SK-N-DZ (cell line): ENCODE measurements around the gene ERC1.

ENCODE experiments used
- DNase-seq: peaks from one replicate; pipeline ENCODE4 v3.0.0-alpha.2; 2015; ENCODE audit warnings: low spot score

ERC1 gene

DNA sequence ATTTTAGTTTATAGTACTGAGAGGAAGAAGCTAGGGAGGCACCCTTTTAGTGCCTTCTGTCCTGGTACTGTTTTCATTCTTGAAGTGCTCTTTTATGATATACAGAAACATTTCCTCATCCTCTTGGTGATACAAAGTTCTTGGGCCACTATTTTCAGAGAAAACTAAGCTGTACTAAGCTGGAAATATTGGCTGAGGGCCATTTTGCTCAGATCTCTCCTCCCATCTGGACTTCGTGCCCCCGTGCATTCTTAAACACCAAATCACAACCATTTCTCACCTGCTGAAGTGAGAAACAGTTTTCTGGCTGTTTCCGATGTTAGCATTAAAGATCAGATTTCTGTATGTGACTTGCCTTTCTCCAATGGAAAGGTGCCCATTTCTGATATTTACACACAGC lies 444.4 kb downstream of the ERC1 start:
- no peak for DNase-seq

DNA sequence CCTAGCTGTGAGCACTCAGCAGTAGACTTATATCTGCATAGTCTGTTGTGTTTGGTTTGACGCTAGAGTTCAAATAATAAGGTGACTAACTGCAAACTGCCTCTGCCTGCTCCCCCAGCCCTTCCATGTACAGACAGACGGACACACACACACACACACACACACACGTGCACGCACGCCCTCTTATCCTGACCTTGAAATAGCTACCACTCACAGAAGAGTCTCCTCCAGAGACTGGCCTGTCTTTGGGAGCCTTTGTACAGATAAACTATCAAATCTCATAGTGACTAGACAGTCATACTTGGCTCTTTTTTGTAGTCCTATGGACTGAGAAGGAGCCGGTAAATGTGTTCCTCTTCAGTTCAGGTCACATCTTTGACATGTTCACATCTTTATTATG lies 445.0 kb downstream of the ERC1 start:
- DNase-seq: no peak

DNA sequence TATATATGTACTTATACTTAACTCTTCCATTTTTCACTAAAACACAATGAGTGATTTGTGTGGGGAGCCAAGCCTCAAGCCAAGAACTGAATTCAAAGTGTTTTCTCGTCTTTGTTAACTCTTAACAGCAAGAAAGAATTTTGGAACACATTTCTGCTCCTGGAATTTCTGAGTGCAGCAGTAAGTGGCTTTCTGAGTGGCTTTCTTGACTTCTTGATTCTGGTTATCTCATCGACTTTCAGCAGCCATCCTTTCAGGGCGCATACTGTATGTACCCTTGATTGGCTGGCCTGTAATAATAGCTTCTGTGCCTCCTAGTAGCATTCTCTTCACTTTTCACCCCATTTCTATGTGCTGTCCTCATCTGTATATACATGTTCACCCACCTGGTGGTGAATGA lies 446.0 kb downstream of the ERC1 start:
- DNase-seq: no peak

DNA sequence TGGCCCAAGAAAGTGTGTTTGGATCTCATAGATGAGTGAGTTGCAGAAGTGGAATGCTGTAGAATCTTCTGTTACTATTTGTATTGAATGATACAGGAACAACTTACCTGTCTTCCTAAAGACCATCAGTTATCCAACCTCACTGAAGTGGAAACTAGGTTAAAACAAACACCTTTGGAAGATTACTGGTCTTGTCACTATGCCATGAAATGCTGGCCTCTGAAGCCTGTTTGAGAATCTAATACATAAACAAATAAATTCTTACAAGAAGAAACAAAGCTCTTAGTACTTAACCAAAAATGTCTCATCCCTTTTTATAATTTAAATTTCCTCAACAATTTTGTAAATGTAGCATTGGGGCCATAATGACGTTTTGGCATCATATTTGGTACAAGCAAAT lies 448.2 kb downstream of the ERC1 start:
- DNase-seq: no peak

DNA sequence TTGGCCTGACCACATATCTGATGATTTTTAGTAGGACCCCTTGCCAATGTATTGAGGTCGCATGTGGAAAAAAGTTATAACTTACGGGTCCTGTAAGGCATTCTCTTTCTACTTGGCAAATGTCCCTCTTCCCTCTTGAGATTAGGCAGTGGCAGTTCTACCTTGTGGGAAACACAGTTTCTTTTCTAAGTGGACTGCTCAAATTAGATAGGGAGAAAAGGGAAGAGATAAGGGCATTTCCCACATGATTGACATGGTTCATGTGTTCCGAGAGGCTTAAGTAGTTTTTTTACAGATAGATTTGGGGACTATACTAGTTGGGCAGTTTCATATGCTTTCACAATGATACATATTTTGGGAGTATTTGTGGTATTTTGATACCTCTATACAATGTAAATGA lies 448.7 kb downstream of the ERC1 start:
- no peak for DNase-seq

DNA sequence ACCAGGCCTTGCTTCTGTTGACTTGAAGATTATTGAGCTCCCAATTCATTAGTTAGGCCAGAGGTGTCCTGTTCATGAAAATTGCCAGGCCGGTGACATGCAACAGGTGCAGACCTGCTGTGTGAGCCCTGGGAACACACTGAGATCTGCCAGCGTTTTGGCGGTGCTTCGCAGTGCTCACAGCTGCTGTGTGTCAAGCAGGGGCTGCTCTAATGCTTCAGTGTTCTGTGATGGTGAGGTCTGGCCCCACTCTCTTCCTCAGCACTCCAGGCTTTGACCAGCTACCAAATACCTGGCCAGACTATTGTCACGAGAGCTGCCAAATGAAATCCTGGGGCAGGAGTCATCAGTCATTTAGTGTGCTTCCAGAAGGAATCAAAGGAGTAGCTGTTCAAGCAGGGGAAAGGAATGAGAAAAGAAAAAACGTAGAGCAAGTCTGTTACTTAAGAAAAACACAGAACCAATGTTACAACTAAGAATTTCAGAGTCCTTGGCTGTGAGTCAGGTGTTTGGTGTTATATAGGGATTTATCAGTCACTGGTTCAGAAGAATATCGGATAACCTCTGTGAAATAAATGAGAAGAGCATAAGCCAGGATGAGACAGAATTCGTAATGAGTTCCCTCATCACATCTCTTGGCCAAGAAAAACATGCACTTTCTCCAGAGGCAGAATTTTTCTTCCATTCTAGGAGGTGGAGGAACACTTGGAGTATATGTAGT lies 452.6 kb downstream of the ERC1 start:
- DNase-seq: peak; percentile 69

DNA sequence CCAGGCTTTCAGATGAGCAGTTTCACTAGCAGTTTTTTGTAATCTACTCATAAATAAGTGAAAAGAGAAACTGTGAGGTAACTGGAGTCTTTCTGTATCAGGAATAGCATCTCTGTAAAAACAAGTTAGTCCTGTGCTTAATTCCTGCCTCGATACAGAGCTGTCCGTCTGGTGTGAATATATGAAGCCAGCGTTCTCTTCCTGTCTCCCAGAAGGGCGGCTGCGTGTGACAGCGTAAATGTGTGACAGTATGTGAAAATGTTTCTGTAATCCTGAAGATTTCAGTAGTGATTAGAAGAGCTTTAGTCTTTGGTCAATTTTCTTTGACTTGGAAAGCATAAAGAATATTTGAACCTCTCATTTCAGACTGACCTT lies 453.1 kb downstream of the ERC1 start:
- DNase-seq: no peak

DNA sequence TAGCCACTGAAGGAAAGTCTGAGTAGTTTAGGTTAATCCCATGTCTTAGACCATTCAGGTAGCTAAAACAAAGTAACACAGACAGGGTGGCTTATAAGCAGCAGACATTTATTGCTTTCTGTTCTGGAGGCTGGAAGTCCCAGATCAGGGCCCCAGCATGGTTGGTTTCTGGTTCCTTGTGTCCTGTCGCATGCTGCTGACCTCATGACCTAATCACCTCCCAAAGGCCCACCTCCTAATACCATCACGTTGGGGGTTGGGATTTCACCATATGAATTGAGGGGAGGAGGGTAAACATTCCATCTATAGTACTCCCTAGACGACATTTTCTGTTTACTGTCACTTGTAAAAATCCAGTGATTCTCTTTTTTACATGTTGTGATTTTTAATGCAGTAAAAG lies 454.8 kb downstream of the ERC1 start:
- DNase-seq: no peak

DNA sequence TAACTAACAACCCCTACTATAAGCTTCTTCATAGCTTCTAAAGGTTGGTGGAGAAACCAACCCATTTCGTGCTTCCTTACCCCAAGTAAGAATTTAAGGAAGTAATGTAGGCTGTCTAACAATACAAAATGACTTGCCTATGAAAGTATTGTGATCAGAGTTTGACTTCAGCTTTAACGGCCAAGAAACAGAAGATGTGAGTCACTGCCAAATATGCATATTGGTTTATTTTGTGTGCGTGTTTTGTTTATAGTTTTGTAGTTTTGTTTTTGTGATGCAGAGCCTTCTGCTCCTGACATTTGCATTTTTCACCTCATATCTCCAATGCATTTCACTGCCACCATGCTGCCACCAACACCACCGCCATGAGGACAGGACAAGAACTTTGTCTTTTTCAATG lies 457.3 kb downstream of the ERC1 start:
- no peak for DNase-seq

DNA sequence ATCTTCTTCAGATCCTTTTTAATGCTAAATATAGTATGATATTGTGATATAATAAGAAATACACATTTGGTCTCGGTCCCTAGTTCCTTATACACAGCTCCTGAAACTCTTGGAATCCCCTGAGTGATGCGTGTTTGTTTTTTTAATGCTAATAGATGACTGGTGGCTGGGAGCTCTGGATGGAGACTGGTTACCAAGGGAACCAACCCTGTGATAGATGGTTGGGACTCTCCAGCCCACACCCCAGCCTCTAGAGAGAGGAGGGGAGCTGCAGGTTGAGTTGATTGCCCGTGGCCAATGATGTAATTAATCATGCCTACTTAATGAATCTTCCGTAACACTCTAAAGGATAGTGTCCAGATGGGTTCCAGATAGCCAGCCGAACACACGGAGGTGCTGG lies 462.8 kb downstream of the ERC1 start:
- DNase-seq: no peak

DNA sequence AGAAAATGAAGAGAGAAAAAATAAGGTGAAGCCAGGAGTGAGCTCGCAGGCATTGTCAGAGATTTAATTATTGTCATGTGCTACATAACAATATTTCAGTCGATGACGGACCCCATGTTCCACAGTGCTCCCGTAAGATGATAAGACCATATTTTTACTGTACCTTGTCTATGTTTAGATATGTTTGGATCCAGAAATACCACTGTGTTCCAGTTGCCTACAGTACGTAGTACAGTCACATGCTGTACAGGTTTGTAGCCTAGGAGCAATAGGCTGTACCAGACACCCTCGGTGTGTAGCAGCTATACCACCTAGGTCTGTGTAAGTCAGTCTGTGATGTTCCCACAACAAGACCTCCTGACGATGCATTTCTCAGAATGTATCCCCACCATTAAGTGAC lies 465.9 kb downstream of the ERC1 start:
- no peak for DNase-seq

DNA sequence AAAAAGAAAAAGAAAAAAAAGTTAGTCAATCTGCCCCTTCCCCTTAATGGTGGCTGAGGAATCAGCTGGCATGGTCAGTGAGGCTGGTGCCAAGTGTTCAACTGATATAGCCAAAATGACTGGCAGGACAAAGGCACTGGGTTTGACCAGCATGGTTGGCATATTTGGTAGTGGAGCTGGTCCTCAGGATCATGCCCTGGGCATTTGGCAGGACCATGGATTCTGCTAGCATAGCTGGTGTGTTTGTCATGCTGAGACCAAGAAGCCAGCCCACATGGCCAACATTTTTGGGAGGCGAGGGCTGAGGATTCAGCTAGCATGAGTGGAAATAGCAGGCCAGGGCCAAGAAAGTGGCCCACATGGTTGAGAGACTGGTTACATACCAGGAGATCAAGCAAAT lies 466.9 kb downstream of the ERC1 start:
- no peak for DNase-seq

DNA sequence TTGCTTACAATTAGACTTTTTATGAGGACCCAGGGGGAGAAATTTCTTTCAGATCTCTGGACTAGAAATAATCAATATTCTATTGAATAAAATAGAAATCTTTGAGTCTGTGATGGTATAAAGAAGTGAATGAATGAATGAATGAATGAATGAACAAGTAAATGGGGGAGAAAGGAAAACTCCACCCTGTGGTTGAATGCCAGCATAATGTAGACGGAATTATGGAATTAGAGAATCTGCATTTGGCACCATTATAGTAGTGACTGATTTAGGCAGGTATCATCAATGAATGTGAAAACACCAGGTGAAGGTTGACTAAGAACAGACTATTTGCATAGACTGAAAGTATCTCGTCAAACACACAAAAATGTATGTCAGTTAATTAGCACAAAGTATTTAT lies 468.3 kb downstream of the ERC1 start:
- DNase-seq: no peak

DNA sequence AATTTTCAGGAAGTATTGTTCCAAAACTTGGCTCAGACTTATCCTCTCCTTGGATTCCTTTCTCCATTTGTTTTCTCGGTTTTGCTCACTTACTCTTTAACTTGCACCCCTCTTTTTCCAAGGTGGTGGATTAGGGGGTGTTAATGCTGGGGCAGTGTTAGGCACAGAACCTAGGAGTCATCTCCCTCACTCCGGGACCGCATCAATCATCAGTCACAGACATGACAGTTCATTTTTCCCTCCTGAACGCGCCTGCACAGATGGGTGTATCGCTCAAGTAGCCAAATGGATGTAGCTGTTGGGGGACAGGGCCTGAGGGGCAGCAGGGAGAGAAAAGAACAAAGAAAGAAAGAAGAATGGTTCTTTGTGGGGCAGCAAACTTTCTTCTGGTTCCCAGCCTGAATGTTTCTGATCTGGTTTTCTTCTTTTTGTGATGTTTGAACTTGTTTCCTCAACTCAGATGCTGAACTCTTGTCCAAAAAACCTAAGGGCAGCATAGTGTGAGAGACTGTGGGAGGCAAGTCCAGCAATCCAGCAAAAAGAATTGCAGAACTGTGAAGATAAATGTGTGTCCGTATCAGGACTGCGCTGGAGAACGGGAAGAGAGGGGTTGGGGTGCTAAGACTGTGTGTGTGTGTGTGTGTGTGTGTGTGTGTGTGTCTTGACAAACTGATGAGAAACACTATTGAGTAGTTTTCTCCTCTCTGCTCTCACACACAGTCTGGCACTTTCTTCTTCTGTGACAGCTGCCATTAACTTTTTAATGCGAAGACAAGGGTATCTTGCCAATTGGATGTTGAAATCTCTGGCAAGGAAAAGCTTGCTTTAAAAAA lies 472.3 kb downstream of the ERC1 start:
- DNase-seq: no peak

DNA sequence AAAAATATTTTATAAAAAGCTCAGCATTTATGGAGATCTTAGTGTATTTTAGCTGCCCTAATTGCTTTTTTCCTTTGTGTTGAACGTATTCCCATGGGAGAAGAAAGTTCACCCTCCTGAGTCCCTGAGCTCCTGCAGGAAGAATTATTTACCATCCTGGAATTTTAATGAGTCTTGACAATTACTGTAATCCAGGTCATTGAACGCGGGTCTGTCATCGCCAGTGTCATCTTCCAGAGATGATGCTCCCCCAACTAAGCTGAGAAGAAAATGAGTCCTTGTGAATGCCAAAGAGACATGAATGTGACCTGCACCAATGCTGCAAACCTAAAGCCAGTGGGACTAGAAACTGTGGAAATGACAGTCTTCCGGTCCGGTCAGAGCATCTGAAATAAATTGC lies 473.9 kb downstream of the ERC1 start:
- DNase-seq: no peak

DNA sequence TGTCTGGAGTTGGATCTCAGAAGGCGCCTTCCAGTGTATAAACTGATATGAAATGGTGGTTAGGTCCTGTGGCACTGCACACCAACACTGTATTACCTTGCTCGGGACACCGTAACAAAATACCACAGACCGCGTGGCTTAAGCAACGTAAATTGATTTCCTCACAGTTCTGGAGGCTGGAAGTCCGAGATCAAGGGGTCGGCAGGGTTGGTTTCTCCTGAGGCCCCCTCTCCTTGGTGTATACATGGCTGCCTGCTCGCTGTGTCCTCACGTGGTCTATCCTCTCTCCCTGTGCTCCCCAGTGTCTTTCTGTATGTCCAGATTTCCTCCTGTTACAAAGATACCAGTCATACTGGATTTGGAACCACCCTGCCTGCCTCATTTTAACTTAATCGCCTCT lies 475.0 kb downstream of the ERC1 start:
- no peak for DNase-seq

DNA sequence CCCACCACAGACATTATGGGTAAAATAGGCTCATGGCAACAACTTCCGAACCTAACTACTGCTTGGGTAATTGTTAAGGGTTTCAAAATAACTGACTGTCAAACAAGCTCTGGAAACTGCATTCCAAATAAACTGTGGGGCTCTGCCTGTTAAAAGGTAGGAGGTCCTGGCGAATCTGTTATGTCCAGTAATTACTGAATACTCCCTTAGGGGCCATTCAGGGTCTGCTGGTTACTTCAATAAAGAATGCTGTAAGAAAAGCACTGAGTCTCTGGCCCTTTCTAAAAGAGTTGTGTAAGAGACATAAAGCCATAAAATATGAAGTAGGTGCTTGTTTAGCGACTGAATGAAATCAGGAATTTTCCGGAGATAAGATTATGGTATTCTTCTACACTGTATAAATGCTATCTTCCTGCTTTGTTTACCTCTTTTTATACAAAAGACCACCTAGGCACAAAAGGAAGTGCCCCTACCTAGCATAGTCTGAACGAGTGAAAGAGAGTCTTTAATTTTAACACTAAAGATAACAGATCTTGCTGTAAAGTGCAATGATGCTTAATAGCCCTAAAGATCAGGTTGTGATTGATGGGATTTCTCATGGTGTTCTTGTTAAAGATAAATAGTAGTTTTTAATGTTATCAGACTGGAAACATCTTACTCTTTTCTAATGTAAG lies 475.6 kb downstream of the ERC1 start:
- no peak for DNase-seq

DNA sequence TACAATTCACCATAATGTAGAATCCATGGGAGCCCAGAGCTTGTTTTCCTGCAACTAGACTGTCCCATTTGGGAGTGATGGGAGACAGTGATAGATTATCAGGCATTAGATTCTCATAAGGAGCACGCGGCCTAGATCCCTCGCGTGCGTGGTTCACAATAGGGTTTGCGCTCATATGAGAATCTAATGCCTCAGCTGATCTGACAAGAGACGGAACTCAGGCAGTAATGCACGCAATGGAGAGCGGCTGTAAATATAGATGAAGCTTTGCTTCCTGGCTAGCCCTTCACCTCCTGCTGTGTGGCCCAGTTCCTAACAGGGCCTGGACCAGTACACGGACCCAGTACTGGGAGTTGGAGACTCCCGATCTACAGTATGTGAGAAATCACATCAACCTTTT lies 476.7 kb downstream of the ERC1 start:
- no peak for DNase-seq

DNA sequence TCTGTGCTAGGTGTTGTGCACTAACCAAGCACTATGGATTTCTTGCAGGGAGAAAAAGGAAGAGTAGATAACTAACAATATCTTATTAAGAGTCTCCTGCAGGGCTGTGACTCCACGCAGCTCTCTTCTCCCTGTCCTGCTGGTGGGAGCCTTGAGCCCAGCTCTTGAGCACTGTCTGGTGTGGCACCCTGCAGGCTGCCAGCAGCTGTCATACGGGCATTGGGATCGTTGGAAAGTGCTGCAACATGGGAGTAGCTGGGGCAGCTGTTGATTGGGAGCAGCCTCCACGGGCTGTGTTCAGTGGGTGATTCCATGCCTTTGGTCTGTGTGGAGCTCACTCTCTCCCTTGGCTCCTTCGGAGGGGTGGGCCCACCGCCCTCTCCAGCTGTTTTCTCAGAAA lies 478.0 kb downstream of the ERC1 start:
- DNase-seq: no peak

DNA sequence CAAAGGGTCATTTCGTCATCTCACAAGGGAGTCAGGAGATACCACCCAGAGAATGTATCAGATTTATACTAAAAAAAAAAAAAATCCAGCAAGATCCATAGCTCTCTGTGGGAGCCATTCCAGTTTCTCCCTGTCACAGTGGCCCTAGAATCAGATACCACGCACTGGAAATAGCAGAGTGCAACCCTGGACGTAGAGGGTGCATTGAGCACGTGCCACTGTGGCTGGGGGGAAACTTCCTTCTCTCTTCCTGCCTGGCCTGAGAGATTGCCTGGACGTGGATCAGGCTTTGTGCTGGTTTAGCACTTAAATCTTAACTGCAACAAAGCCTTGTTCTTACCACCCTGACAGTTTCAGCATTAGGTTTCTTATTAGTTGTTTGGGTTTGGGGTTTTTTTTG lies 479.0 kb downstream of the ERC1 start:
- DNase-seq: no peak

DNA sequence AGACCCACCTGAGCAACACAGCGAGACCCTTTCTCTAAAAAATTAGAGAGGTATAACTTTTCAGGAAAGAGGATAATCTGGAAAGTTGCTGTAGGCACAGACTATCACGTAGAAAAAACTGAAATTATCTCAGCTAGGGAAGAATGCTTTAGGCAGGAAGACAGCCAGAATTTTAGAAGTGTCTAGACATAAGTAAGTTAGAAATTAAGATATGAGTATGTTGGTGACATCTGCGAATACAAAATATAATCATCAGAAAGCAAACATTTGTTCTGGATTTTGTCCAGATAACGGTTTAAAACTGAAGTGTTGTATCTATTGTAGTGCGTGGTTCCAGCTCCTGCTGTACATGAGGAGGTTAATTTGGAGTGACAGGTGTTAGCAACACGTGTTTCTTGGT lies 480.2 kb downstream of the ERC1 start:
- DNase-seq: no peak

DNA sequence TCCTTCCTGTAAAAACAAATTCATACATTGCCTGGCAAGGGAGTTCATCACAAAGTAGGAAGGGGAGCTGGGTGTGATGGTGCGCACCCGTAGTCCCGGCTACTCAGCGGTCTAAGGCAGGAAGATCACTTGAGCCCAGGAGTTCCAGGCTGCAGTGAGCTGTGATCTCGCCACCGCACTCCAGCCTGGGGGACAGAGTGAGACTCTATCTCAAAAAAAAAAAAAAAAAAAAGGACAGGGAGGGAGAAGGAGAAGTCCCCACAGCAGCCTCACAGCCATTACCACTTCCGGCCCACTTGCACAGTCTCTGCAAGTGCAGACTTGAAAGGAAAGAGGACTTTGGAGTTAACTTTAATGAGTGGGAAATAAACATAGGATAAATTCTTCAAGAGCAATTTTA lies 482.4 kb downstream of the ERC1 start:
- no peak for DNase-seq

DNA sequence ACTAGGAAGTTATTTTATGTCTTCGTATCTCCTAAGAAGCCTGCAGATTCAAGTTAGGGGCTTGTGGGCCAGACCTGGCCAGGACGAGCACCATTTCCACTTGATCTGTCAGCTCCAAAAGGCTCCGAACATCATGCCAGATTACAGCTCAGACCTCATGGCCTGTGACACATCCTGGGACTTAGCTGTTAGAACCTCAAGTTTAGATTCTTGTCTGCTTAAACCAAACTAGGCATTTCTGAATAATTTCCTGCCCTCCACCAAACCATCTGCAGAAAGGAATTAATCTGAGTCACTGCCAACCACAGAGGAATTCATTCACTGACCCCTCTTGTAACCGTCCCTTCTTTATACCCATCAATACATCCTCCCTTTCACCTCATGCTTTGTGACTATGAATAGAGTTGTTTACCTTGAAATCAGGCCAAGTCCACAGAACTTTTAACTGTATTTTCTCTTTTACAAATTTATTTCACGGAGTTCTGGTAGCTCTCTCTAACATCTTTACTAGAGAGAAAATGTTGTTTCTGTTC lies 483.1 kb downstream of the ERC1 start:
- no peak for DNase-seq
